ENCODE results near the gene C3orf62.

DNA sequence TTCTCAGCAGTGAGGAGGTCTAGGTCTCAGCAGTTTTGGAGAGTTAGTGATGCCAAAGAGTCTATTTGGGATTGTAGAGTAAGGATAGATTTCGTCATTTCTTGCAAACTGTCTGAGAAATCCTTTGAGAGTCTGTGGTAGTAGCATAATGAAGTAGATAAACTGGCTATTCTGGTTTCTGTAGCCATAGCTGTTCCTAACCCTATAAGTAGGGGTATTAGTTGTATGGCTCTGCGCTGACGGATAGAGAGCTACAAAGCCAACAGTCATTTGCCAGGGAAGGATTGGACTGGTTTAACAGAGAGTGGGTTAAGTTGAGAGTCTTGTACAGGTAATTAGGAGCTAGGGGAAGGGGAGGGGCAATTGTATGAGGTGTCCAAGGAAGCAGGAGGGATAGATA is 55.0 kb downstream of the C3orf62 start:
- TF ChIP-seq TAF1 (IDR thresholded peaks at IDR 0.05; ENCODE audit: borderline replicate concordance, insufficient read depth, low read length), result no peak
- TF ChIP-seq POLR2AphosphoS5 (IDR thresholded peaks at IDR 0.05; ENCODE audit: low read depth, low read length), result no peak
- TF ChIP-seq SIN3A (IDR thresholded peaks at IDR 0.05; ENCODE audit: borderline replicate concordance, insufficient read depth, low read length), result no peak
- TF ChIP-seq REST (IDR thresholded peaks at IDR 0.05; ENCODE audit: insufficient read depth in 1 of 2, low read depth in 2 of 2, low read length in 2 of 2), result no peak

All from PFSK-1 (cell line).